T follicular helper cell (primary cell): ENCODE data around the gene ZRSR2.
"Not testable (repeated sequence)": the region's sequence is repeated elsewhere in the genome, so short reads cannot be mapped to it uniquely, and the experiment has no call there.

Experiments
- DNase-seq: peaks from one replicate; pipeline ENCODE4 v3.0.0-alpha.2; 2020; ENCODE audit warnings: low read depth

Gene ZRSR2

GRCh38 chrX:15797707-15798106 is 7.4 kb downstream of the ZRSR2 start:
- no peak for DNase-seq

GRCh38 chrX:15804563-15804962 is 14.3 kb downstream of the ZRSR2 start:
- no peak for DNase-seq

DNA sequence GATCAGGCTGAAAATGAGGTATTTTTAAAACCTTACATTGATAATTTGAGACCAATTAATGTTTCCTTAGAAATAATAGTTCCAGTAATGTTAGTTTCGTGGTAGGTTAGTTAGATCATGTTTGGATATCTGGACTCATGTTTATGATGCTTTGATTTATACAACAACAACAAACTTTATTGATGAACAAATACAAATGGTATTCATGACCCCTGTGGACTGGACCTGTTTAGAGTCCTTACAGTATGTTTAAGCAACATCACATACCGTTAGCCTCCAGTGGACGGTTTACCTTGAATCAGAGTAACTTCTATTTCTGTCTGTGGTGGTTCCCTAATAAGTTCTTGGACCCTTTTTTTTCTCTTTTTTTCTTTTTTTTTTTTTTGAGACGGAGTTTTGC is 18.0 kb downstream of the ZRSR2 start:
- no peak for DNase-seq

DNA sequence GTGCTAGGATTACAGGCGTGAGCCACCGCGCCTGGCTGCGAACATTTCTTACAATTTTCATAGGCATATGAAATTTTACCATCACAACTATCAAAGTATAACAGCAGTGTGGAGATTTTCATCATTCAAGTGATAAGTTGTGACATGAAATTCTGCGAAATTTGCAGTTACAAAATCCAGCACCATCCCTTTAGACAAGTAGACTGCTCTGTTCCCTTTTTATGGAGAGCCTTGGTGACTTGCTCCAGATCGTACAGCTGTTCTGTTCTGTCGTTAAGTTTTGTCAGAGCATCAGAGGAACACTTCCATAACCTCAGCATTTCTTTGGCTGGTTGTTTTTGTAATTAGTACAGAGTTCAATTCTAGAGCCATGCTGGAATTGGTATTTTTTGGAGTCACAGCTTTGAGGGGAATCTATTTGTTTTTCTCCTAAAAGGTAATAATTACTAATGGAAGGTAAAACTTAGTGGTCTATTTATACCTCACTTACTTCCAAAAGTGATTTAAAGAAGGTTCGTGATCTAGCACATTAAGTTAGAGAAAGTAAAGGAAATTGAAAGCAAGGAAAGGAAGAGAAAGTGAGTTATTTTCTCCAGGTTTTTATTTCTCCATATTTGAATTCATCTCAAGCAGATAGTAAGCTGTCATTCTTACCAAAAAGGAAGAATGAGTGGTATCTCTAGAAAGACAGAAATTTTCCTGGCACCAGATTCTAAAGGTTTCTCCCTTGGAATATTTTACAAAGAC is 22.1 kb downstream of the ZRSR2 start:
- no peak for DNase-seq

DNA sequence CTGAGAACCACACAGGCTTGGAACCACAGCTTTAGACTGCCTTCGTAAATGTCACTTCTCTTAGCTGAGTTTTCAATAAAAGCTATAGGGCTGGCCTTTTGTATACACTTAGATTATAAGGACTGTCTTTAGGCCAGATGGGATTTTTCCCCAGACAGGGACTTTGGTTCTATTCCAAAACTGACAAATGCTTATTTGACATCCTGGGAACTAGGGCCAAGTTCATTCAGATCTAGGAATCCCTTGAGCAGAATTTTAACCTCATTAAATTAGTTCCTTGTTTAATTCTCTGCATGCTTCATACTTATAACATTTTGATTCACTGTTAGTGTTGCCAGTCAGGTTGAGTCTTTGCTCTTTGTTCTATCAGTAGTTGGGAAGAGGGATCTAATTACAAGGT is 23.1 kb downstream of the ZRSR2 start:
- DNase-seq = no peak

DNA sequence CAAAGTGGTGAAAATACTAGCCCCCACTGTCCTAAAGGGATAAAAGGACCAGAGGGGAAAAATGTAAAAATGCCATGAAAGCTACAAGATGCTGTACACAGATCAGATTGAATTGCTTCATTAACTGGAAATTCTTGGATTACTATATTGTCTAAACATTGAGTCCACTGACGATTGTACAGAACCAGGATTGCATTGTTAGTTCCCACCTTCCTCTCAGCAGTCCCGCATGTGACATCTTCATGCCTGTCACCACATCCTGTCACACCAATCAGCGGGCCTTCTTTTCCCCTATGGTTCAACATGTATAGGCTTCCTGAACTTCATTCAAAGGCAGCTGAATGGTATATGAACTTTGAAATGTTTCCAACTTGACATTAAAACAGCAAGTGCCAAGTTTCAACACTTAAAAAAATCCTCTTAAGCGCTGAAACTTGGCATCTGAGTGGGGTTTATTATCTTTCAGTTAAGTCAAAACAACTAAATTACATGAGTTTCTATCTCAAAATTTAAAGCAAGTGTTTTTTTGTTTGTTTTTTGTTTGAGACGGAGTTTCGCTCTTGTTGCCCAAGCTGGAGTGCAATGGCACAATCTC is 24.6 kb downstream of the ZRSR2 start:
- DNase-seq = no peak

DNA sequence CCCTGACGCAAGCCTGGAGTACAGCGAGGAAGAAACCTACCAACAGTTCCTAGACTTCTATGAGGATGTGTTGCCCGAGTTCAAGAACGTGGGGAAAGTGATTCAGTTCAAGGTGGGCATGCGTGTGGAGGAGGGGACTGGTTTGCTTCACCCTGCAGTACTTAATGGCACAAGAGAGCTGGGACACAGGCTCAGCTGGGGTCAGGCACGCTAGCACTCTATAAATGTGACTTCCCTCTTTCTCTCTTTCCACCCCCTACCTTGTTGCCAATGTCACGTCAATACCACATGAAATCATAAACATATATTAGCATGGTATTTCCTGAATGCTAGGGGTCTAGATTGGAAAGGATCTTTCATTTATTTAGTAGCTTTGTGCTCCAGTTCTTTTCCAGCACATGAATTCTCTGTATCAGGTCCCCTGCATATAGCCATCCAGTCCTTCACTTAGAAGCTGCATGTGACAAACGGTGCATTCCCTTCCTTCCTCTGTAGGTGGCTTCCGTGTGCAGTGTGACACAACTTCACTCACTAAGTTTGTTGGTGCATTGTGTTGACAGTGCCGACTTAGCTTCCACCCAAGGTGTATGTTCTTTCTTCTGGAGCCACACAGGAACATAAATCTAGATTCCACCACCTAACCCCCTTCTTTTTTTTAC is 25.6 kb downstream of the ZRSR2 start:
- DNase-seq = no peak

DNA sequence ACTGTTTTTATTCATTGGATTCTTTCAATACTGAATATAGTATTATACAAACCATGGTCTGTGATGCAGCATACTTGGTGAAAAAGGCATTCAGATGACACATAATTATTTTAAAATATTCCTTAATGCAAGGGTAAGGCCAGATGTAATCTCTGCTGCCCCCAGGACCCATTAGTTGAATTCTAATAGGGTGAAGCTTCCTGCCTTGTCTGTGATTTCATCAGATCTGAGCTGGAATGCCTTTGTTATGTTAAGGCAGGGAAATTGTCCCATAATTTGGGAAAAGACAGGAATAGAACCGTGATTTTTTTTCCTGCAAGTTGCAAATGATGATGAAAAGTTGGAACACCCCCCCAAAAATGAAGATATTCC is 26.1 kb downstream of the ZRSR2 start:
- no peak for DNase-seq

- peak; percentile 10 for DNase-seq
Measured at GRCh38 chrX:15816886-15817285, 26.6 kb downstream of the ZRSR2 start.

DNA sequence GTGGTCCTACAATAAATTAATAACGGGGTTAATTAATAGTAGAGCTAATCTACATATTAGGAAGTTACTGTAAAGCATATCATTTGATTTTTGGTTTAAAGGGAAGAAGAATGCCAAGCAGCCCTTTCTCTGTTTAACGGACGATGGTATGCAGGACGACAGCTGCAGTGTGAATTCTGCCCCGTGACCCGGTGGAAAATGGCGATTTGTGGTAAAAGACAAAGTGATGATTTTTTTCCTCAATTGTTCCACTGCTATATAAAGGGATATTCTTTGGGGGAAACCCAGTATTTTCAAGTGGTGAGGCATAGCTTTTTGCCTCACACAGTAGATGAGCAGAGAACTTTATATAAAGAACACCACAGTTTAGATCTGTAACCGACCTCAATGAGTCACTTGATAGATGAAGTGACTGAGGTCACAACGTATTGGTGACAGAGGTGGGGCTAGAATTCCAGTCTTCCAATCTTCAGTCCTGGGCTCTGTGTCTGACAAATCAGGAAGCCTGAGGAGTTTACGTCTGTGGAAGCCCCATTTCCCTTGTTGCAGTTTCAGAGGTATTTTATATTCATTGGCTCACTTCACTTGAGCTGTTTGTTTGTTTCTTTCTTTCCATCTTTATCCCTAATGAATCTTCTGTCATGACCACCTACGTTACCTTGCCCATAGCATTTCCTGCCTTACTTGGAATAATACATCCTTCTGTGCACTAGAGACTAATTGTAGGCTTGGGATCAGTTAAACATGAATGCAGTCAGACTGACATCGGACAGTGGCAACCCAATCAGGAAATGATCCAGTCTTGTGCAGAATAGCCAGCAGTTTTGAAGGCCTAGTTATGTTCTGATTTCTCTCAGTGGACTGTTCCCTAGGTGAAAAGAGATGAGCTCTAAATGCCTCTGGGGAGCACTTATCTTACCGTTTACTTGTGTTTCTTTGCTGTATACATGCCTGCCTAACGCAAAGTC is 30.1 kb downstream of the ZRSR2 start:
- no peak for DNase-seq

DNA sequence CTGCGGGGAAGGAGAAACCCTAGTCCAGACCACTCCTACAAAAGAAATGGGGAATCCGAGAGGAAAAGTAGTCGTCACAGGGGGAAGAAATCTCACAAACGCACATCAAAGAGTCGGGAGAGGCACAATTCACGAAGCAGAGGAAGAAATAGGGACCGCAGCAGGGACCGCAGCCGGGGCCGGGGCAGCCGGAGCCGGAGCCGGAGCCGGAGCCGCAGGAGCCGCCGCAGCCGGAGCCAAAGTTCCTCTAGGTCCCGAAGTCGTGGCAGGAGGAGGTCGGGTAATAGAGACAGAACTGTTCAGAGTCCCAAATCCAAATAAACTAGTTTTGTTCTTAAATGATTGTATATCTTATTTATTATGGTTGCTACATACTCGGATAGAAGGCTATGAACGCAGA is 32.6 kb downstream of the ZRSR2 start:
- no peak for DNase-seq

GRCh38 chrX:15825936-15826335 is 35.7 kb downstream of the ZRSR2 start:
- DNase-seq = no peak

DNA sequence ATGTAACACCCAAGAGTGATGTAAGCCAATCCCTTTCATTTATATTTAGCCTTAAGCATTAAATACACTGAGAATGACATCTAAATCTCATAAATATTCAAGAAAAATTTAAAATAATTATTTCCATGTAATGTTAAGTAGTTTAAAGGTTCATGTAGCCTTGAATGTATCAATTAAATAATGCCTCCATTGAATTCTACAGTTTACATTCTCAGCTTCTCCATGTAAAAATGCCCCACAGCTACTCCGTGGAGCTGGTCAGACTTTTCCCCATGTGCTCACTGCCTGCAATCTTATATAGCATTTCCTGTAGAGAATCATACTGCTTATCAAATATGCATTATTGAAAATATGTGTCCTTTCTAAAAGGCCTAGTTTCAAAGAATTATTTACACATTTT is 38.9 kb downstream of the ZRSR2 start:
- no peak for DNase-seq

GRCh38 chrX:15831347-15831746 is 41.1 kb downstream of the ZRSR2 start:
- DNase-seq = not testable (repeated sequence)

DNA sequence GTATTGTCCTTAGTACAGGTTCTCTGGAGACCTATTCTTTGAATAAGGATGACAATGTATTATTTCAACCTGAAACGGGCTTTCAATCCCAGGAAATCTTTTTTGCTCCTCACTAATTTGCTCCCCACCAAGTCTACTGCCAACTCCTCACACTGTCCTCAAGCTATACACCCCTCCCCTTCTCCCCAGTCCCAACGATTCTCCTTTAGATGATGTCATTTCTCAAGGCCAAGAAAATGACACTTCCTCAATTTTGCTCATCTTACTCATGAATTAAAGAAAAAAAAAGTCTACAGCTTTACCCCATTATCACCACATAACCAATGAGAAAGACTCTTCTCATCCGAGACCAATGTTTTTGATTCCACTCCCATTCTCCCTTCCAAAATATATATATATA is 43.8 kb downstream of the ZRSR2 start:
- no peak for DNase-seq

DNA sequence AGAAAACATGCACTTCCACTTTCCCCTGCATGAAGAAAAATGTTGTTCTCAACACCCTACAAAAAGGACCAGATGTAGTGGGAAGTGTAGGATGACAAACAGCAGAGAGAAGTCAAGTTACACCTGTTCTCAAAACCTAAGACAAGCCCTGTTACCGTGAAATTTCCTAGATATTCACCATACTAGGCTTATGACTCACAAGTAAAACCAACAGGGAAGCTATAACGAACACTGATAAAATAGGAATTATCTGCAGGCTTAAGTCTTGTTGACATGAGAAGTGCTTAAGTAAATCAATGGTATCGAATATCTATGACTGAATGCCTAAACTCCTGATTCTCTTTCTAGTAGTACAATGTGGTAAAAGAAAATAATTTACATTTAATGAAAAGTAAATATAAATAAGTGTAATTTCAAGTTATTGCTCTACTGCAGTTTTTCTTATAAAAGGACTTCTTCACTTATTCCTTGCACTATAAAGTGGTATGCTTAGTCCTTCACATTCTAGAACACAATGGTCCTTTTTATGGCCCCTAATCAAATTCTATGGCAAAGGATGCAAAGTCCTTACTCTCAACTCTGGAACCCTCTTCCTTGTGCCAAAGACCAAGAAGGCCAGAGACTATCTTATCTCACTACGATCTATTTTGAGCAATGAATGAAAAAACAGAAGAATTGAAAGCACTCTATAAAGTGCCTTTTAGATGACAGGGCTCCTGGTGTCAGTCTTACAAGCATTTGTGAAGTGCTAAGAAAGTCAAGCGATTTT is 44.7 kb downstream of the ZRSR2 start:
- no peak for DNase-seq

DNA sequence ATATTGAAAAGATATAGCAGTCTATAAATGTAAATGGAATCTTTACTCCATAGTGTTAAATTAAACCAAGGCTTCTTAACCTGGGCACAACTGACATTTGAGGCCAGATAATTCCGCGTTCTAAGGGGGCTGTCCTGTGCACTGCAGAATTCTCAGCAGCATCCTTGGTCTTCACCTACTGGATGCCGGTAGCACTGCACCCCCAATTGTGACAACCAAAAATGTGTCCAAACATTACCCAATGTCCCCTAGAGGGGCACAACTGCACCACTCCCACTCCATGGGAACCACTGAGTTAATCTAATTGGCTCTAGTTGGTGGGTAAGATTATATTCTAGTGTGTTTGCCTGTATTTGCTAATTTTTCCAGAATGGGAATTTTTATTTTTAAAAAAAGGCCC is 47.7 kb downstream of the ZRSR2 start:
- DNase-seq = no peak

DNA sequence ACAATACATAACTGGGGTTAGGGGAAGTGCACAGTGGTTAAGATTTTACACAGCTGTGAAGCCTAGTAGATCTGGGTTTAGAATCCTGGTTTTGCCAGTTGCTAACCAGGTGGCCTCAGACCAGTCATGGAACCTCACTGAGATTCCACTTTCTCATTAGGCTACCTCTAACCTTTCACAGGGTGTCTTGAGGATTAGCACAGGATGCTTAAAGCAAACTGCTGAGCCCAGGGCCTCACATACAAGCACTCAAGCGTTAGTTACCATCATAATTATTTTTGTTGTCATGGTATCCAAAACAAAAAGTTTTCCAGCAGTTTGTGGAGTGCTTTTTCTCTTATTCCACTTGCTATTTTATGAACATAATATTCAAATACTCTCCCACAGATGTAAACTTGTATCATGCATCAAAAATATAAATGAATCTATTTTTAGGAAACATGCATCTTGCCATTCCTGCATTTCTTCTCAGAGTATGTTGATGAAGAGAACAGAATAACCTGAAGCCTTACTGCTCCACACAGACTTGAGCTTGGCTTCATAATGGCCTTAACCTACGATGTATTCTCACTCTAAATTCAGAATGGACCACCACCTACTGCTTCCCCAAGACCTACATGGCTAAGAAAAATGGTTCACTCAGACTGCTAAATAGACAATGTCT is 51.7 kb downstream of the ZRSR2 start:
- no peak for DNase-seq

- no peak for DNase-seq
Measured at GRCh38 chrX:15843960-15844359, 53.7 kb downstream of the ZRSR2 start.

DNA sequence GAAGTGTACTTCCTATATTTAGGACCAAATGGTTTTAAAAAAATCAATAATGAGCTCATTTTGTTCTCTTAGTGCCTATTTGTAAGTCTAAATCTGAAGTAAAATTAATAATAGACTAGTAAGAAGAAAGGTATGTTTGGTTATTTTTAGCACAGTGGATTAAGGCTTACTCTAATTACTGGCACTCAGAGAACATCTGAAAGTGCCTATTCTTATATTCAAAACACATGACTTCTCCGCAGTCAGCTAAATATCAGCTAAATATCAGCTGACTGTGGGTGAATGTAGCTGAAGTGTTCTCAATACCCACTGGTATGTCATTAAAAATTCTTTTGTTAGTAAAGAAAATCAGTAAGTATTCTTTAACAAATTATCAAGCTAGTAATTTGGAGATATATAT is 58.3 kb downstream of the ZRSR2 start:
- no peak for DNase-seq

DNA sequence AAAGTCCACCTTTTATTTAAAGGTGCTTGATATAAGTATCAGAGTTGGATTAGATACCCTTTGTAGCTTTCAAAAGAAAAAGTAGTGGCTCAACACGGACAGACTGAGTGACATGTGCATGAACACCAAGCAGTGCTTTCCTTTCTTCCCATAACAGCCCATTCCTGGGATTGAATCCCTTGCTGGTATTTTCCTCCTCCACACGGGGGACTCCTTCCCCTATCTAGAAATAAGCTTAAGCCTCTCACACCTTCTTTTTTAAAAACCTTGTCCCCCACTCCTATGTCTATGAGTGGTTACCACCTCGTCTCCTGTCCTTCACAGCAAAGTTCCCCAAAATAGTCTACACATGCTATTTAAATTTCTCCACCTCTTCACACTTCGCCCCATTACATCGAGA is 59.3 kb downstream of the ZRSR2 start:
- no peak for DNase-seq
